H1 (cell line): ENCODE results near the gene EED.

Experiments used
- CBX8 ChIP-seq: fragments of 300-800, 300-1000 bp; sonication (generic); IDR thresholded peaks from 2 replicates; pipeline ENCODE4 v1.7.1; 2016; ENCODE audit warnings: low read depth, low read length, borderline replicate concordance
- CHD2 ChIP-seq: IDR thresholded peaks from 2 replicates; pipeline ENCODE4 v1.6.1; 2012; ENCODE audit warnings: low read length, improper control_type of control experiment
- CTCF ChIP-seq, 3 experiments: IDR thresholded peaks; 1 replicate in 2 of 3; 2 replicates in 1 of 3; pipeline versions ENCODE4 v1.5.1 to v1.6.1; 2011; ENCODE audit warnings: low read length in 3 of 3, mild to moderate bottlenecking in 3 of 3, inconsistent platforms in 2 of 3, low read depth in 1 of 3, moderate library complexity in 1 of 3; ENCODE audit not compliant: insufficient read depth in 1 of 3; ENCODE audit errors: control extremely low read depth in 1 of 3
- EP300 ChIP-seq, 2 experiments: IDR thresholded peaks; 1 replicate in 1 of 2; 2 replicates in 1 of 2; pipeline ENCODE4 v1.6.1; 2011 to 2012; ENCODE audit warnings: low read depth in 2 of 2, low read length in 2 of 2, mild to moderate bottlenecking in 2 of 2, borderline replicate concordance in 1 of 2, inconsistent platforms in 1 of 2, moderate library complexity in 1 of 2
- EZH2 ChIP-seq: fragments of 200-600 bp; sonication (generic); IDR thresholded peaks from 2 replicates; pipeline ENCODE4 v1.7.1; 2012; ENCODE audit warnings: low read depth, mild to moderate bottlenecking, moderate library complexity, low read length, inconsistent platforms; ENCODE audit not compliant: severe bottlenecking
- GTF2F1 ChIP-seq: IDR thresholded peaks from 2 replicates; pipeline ENCODE4 v1.6.1; 2012; ENCODE audit warnings: low read depth, low read length, improper control_type of control experiment, borderline replicate concordance
- JUND ChIP-seq: IDR thresholded peaks from 2 replicates; pipeline ENCODE4 v1.6.1; 2011; ENCODE audit warnings: mild to moderate bottlenecking, improper control_type of control experiment, low read length
- MAX ChIP-seq: IDR thresholded peaks from 2 replicates; pipeline ENCODE4 v1.6.1; 2012; ENCODE audit warnings: inconsistent platforms
- POLR2AphosphoS5 ChIP-seq: IDR thresholded peaks from 2 replicates; pipeline ENCODE4 v1.6.1; 2011; ENCODE audit warnings: low read depth, low read length
- ZNF274 ChIP-seq: IDR thresholded peaks from 2 replicates; pipeline ENCODE4 v1.7.0; 2012; ENCODE audit warnings: low read length, borderline replicate concordance; ENCODE audit errors: extremely low read depth

DNA sequence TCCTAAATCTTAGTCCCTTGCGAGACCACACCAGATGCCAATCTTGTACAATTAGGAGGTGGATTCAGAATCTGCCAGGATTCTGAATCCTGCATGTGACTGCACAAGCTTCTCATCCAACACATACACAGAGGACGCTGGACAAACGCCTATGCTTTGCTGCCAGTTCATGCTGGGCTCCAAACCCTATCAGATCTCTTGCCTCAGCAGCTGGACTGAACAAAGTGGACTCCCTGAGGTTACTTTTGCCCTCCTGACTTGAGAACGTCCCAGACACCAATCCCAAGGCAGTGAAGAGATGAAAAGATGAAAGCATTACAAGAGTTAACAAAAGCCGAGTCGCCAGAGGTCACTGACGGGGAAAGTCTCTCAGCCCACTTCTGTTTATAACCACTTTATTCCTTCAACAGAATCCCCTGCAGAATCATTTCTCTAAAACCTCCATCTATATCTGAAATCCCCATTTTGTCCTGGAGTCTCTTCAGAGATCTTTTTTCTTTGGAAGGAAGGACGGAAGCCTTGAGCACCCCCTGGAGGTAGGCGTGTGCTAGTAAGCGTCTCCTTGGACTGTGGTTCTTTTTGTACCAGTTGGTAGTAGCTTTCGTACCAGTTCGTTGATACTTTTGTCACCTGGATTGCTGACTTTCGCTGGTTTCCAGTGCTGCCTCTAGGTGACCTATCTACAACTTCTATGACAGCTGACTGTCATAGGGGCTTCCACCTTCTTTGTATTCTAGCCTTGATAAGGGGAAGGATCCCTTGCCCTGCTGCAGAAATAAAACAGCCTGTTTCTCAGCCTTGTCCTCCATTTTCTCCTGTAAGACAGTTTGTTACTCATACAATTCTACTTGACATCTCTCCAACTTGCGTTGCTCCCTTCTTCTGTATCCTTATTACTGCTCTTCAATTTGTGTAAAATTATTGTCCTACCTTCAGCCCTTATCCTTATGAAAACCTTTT, 26.1 kb upstream of the EED start:
- TF ChIP-seq JUND (no peak), EP300 (IDR thresholded peaks at IDR 0.05; ENCODE audit: borderline replicate concordance in 1 of 2, low read depth in 2 of 2, low read length in 2 of 2) (no peak), GTF2F1 (no peak), CTCF (IDR thresholded peaks at IDR 0.05; ENCODE audit: control extremely low read depth in 1 of 3, insufficient read depth in 1 of 3, low read depth in 1 of 3, low read length in 3 of 3) (peak; percentile 62 to 84 (median 81)), ZNF274 (no peak), CHD2 (no peak), POLR2AphosphoS5 (no peak), MAX (no peak), EZH2 (no peak), CBX8 (no peak)
